ENCODE measurements around the gene EOMES. TPM values are rescaled to one million over a fixed set of nuclear protein-coding genes. Genes with fewer than 3 reads are reported as not detected.

The EOMES gene
- total RNA-seq, 1 experiment from 2014 or later: 0.09 TPM

DNA sequence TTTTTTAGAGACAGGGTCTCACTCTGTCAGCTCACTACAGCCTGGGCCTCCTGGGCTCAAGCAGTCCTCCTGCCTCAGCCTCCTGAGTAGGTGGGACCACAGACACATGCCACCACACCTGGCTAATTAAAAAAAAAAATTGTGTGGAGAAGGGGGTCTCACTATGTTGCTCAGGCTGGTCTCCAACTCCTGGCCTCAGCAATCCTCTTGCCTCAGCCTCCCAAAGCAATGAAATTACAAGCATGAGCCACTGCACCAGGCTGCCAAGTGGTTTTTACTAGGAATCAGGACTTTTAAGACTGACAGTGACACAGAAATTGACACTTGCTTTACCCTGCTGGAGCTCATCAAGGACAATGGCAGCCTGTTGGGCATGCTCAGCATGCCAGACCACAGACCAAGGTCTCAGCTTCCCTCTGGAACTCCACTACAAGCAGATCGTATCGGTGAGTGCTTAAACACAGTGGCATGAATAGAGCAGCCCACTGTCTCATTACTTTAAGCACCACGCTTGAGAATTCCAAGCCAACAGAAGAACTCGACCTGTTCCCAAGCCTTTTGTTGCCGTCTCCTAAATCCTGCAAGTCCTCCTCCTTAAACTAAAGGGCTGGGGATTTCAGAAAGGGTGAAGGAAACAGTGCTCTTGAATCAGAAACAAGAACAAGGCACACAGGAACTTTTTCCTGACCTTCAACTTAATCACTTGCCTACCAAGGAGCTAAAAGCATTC is 41.4 kb downstream of the EOMES start:
- no peak for DNase-seq (ENCODE audit: low spot score)

DNA sequence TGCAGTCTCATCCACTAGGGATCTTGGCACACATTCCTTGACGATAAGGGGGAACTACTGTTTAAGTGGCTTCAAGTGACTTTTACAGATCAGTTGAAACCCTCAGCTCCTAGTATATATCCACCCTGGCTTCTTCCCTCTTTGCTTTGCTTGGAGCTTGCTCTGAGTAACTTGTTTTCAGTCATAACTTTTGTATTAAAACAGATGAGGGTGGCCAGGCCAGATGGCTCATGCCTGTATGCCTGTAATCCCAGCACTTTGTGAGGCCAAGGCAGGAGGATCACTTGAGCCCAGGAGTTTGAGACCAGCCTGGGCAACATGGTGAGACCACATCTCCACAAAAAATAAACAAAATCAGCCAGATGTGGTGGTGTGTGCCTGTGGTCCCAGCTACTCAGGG is 42.4 kb downstream of the EOMES start:
- DNase-seq (ENCODE audit: low spot score): no peak

DNA sequence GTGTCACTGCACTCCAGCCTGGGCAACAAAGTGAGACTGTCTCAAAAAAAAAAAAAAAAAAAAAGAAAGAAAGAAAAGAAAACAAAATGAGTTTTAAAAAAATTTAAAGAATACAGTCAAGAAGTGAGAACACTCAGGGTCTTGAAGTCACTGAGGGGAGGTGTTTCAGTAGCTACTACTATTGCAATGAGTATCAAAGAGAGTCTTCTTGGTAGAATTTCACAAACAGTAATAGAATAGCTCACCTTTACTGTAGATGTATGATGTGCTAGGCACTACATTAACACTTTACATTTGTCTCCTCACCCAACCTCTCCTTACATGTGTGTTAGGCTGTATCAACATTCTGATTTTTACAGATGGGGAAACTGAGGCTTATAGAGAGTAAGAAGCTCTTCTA is 43.9 kb downstream of the EOMES start:
- DNase-seq (ENCODE audit: low spot score): no peak

- peak; percentile 79 for DNase-seq (ENCODE audit: low spot score)
These were observed 44.6 kb downstream of the EOMES start for GRCh38 chr3:27677565-27677964.

GRCh38 chr3:27675287-27675686 is 46.8 kb downstream of the EOMES start:
- no peak for DNase-seq (ENCODE audit: low spot score)

- DNase-seq (ENCODE audit: low spot score): no peak
These were observed 48.4 kb downstream of the EOMES start for GRCh38 chr3:27673701-27674100.

GRCh38 chr3:27671101-27671500 is 51.0 kb downstream of the EOMES start:
- no peak for DNase-seq (ENCODE audit: low spot score)

DNA sequence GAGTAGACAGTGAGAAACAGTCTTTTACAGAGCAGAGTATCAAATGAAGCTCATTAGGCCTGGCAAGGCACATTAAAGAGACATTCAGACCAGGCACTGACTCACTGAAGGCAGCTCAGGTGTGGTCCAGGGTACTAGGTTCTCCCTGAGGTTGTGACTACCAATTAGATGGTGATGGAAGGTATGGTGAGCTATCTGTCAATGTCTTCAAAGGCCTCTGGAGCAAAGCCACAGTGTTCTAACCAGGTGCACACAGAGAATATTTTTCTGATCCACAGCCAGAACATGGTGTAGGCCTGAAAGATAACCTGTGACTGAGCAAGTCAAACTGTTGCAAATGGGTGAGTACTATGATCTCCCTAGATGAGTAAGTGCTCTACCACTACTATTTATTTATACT is 51.5 kb downstream of the EOMES start:
- DNase-seq (ENCODE audit: low spot score): no peak

DNA sequence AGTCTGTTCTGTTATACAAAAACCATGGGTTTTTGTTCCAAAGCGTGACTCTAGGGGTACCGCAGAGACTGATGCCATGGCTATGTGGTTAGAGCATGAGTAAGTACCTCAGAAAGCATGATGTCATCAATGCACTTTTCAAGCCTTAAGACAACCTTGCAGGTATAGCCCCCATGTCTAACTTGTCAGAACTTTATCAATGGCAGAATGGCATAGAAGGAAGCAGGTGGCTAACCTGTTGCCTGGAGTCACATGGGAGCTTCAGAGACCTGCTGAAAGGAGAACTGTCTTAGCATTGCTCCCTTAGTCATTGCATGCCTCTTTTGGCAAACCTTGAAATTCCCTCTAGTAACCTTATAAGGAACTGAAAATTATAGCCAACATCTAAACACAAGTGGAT is 52.5 kb downstream of the EOMES start:
- no peak for DNase-seq (ENCODE audit: low spot score)

DNA sequence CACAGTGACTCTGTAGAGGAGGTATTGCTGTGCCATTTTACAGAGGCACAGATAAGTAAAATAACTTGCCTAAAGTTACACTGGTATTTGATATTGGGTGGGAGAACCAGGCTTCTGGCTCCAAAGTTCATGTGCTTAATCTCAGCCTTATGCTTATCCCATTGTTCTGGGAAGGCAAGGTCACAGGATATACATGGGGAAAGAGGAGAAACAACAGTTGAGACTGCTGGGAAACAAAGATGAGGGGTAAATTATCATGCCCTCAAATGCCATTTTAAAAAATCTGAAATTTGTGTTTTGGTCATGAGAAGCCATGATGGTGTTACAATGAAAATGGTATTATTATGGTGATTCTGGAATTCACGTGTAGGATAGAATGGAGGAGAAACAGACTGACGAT is 54.4 kb downstream of the EOMES start:
- no peak for DNase-seq (ENCODE audit: low spot score)

DNA sequence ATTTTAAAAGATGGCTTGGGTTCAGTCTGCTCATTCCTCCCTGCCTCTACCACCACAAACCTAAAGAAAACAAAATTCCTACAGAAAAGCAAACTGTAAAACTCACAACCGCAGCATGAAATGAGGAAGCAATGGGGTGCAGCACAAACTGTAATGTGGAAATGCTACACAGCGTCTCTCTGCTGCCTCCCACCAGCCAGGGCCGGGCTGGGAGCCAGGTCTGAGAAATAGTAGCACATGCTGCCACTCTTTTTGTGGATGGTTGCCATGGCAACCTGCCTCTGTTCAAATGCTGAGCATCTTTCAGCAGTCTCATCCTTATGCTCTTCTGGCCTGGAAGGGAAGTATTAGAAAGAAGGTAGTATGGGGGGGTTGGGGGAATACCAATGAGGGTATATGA is 55.4 kb downstream of the EOMES start:
- DNase-seq (ENCODE audit: low spot score): no peak

DNA sequence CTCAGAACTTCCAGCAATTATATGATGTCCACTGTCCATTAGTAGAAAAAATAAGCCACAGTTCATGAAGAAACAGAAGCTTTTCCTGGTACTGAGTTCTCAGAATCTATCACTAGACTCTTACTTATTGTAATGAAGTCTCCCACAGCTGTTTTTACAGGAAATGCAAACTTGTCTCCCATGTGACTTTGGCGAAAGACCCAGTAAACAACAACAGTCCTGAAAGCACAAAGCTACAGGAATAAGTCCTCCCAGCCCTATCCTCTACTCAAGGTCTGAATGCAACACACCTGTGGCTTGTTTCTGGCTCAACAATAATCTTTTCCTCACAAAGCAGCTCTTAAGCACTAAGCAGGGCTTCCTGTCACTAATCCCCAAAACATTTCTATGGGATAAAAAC is 55.9 kb downstream of the EOMES start:
- DNase-seq (ENCODE audit: low spot score): no peak

Other genes with a start within 250 kb of the EOMES start
- gene SLC4A7, start 237.9 kb downstream of the EOMES start, total RNA-seq (2014; rRNA removed; shearing (Covaris generic)): 53.8 and 80.6 TPM in 2 replicates

All from A172 (cell line).